ENCODE results near the gene OR4D9. TPM values are rescaled to one million over a fixed set of nuclear protein-coding genes. Genes with fewer than 3 reads are reported as not detected.

The OR4D9 gene
- total RNA-seq, 2 donors from 2014 or later: not detected

DNA sequence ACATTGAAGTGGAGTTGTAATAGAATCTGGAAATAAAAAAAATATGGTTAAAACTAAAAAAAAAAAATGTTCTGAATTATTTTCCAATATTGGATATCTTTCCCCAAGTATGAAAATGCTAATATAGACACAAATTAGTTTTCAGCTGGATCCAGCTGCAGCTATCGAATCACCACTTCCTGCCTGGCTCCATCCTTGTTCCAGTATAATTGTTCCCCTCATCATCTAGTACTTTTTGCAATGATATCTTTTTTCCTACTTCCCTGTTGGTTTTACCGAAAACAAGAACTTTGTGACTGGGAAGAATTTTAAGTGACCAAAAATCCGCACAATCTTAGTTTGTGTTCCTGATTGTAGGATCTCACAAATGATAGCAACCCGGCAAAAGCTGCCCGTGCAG, 9.4 kb downstream of the OR4D9 start:
- H3K9me3 ChIP-seq (ENCODE audit: control insufficient read depth, low read length): no peaks in the 10 kb centered on the region
- TF ChIP-seq, protein P1, sequence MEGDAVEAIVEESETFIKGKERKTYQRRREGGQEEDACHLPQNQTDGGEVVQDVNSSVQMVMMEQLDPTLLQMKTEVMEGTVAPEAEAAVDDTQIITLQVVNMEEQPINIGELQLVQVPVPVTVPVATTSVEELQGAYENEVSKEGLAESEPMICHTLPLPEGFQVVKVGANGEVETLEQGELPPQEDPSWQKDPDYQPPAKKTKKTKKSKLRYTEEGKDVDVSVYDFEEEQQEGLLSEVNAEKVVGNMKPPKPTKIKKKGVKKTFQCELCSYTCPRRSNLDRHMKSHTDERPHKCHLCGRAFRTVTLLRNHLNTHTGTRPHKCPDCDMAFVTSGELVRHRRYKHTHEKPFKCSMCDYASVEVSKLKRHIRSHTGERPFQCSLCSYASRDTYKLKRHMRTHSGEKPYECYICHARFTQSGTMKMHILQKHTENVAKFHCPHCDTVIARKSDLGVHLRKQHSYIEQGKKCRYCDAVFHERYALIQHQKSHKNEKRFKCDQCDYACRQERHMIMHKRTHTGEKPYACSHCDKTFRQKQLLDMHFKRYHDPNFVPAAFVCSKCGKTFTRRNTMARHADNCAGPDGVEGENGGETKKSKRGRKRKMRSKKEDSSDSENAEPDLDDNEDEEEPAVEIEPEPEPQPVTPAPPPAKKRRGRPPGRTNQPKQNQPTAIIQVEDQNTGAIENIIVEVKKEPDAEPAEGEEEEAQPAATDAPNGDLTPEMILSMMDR (conservative IDR thresholded peaks at IDR 0.05): no peak
- Mint-ChIP-seq H3K36me3 (ENCODE audit: low read depth) (no peaks in the 10 kb centered on the region), H3K27me3 (ENCODE audit: insufficient read depth) (no peaks in the 10 kb centered on the region), H3K27ac (no peak overlapping the region), H3K4me3 (no peak overlapping the region), H3K9me3 (no peaks in the 10 kb centered on the region), H3K4me1 (peaks cover 4% of the 10 kb centered on the region)
- WGBS, 2 experiments (ENCODE audit: insufficient coverage in 1 of 2, insufficient read length in 1 of 2): 94 to 96% methylated on average over 3 to 5 of the region's 5 CpGs
- H3K9ac ChIP-seq (ENCODE audit: extremely low read depth, low read length, poor library complexity, severe bottlenecking): no peak overlapping the region
- no peak overlapping the region for H3K4me3 ChIP-seq (ENCODE audit: low read length)
- no peak overlapping the region for H3K27ac ChIP-seq (ENCODE audit: low read depth, low read length)
- no peak for DNase-seq
- no peaks in the 10 kb centered on the region for H3K27me3 ChIP-seq (ENCODE audit: control insufficient read depth, insufficient read depth, low read length, poor library complexity, severe bottlenecking)
- H3K4me1 ChIP-seq (ENCODE audit: control insufficient read depth, insufficient read depth, low read length): no peaks in the 10 kb centered on the region
- H3K36me3 ChIP-seq (ENCODE audit: control insufficient read depth, insufficient read depth, low read length): no peaks in the 10 kb centered on the region

DNA sequence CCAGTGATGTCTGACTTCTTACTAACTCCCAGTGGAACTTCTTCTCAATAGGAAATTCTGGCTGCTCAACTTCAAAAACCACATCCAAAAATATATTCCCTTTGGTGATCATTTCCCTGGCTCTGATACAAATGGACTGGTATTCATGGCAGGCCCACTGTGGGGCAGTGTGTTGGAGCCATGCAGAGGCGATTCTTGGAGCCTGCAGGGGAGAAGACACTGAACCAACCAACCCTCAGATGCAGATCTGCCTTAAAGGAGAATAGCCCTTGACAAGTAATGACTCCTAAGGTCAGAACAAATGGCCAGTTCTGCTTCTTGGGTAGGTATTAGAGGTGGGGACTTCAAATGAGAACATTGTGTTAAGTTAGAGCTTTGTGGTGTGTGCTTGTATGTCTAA, 12.2 kb downstream of the OR4D9 start:
- no peaks in the 10 kb centered on the region for H3K9me3 ChIP-seq (ENCODE audit: control insufficient read depth, low read length)
- H3K4me1 ChIP-seq (ENCODE audit: control insufficient read depth, insufficient read depth, low read length): no peaks in the 10 kb centered on the region
- no peak overlapping the region for H3K4me3 ChIP-seq (ENCODE audit: low read length)
- H3K27ac ChIP-seq (ENCODE audit: low read depth, low read length): no peak overlapping the region
- Mint-ChIP-seq H3K36me3 (ENCODE audit: low read depth) (no peaks in the 10 kb centered on the region), H3K27me3 (ENCODE audit: insufficient read depth) (no peaks in the 10 kb centered on the region), H3K9me3 (no peaks in the 10 kb centered on the region), H3K27ac (no peak overlapping the region), H3K4me3 (no peak overlapping the region), H3K4me1 (peaks cover 18% of the 10 kb centered on the region)
- TF ChIP-seq, protein P1 (conservative IDR thresholded peaks at IDR 0.05): peak; percentile 56
- H3K27me3 ChIP-seq (ENCODE audit: control insufficient read depth, insufficient read depth, low read length, poor library complexity, severe bottlenecking): no peaks in the 10 kb centered on the region
- H3K36me3 ChIP-seq (ENCODE audit: control insufficient read depth, insufficient read depth, low read length): no peaks in the 10 kb centered on the region
- 37 to 40% methylated on average over 1 of the region's 1 CpG for WGBS, 2 experiments (ENCODE audit: insufficient coverage in 1 of 2, insufficient read length in 1 of 2)
- H3K9ac ChIP-seq (ENCODE audit: extremely low read depth, low read length, poor library complexity, severe bottlenecking): no peak overlapping the region
- peak; percentile 50 for DNase-seq

DNA sequence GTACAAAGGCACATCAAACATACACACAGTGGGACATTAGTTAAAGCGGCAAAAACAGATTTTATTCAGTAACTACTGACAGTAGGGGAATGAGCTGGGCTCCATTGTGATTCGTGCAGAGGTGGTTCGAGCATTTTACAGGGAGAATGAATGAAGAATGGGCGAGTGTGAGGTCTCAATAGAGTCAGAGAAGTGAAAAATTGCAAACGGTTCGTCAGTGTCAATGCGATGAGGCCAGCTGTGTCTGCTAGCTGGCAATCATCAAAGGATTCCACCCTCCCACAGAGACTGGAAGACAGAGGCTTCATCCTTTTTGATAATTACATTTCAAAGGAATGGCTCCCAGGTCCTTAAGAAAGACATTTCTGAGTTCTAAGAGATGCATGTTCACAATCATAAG, 17.4 kb downstream of the OR4D9 start:
- Histone ChIP-seq H3K9ac (ENCODE audit: extremely low read depth, low read length, poor library complexity, severe bottlenecking) (no peak overlapping the region), H3K4me3 (ENCODE audit: low read length) (no peak overlapping the region), H3K36me3 (ENCODE audit: control insufficient read depth, insufficient read depth, low read length) (no peaks in the 10 kb centered on the region), H3K27ac (ENCODE audit: low read depth, low read length) (peak overlapping the region; percentile 42), H3K9me3 (ENCODE audit: control insufficient read depth, low read length) (no peaks in the 10 kb centered on the region), H3K4me1 (ENCODE audit: control insufficient read depth, insufficient read depth, low read length) (peaks cover 4% of the 10 kb centered on the region), H3K27me3 (ENCODE audit: control insufficient read depth, insufficient read depth, low read length, poor library complexity, severe bottlenecking) (no peaks in the 10 kb centered on the region)
- TF ChIP-seq, protein P1 (conservative IDR thresholded peaks at IDR 0.05): no peak
- DNase-seq: peak; percentile 49
- H3K27ac Mint-ChIP-seq: no peak overlapping the region
- no peak overlapping the region for H3K4me3 Mint-ChIP-seq
- peaks cover 29% of the 10 kb centered on the region for H3K4me1 Mint-ChIP-seq
- no peaks in the 10 kb centered on the region for H3K27me3 Mint-ChIP-seq (ENCODE audit: insufficient read depth)
- H3K9me3 Mint-ChIP-seq: peaks cover 5% of the 10 kb centered on the region
- no peaks in the 10 kb centered on the region for H3K36me3 Mint-ChIP-seq (ENCODE audit: low read depth)
- WGBS, 2 experiments (ENCODE audit: insufficient coverage in 1 of 2, insufficient read length in 1 of 2): 31 to 33% methylated on average over 2 to 7 of the region's 7 CpGs
